SK-N-SH (cell line): ENCODE data around the gene LTB4R2. TPM values are rescaled to one million over a fixed set of nuclear protein-coding genes. Genes with fewer than 3 reads are reported as not detected.

ENCODE experiments used
- CTCF ChIA-PET: fragments of 300-600, 350-600 bp; formaldehyde crosslinking; extraction: SDS; loops from one replicate; lab custom pipeline; 2021; lab: Yijun Ruan, JAX
- POLR2A ChIA-PET: fragments of 350-600 bp; sonication (Branson Sonifier 250); formaldehyde crosslinking; extraction: SDS; loops from one replicate; lab custom pipeline; 2020; ENCODE audit warnings: antibody characterized with exemption, inconsistent platforms; lab: Yijun Ruan, JAX
- DNase-seq: peaks from one replicate; pipeline ENCODE4 v3.0.0; 2012
- H2AFZ ChIP-seq: fragments of 200-600 bp; sonication (generic); 2 replicates; pipeline ENCODE4 v1.8.1; 2016; ENCODE audit warnings: antibody characterized with exemption, mild to moderate bottlenecking, low read depth
- H3F3A ChIP-seq: fragments of 200-600 bp; sonication (generic); replicated peaks from 2 replicates; pipeline ENCODE3; 2016; ENCODE audit warnings: antibody characterized with exemption, mild to moderate bottlenecking; ENCODE audit not compliant: insufficient read depth
- H3K27ac ChIP-seq, 2 experiments: fragments of 200-500 bp in 1 of 2; fragments of 200-600 bp in 1 of 2; sonication (Bioruptor generic) in 1 of 2; sonication (generic), shearing (Covaris generic) in 1 of 2; 2 replicates each; pipeline versions ENCODE4 v1.5.1 to v1.6.1; 2014 to 2016; ENCODE audit warnings: low read depth in 2 of 2, inconsistent platforms in 1 of 2, low read length in 1 of 2, mild to moderate bottlenecking in 1 of 2, mixed read lengths in 1 of 2
- H3K27me3 ChIP-seq: fragments of 200-600 bp; sonication (generic), shearing (Covaris generic); 2 replicates; pipeline ENCODE4 v1.6.1; 2016; ENCODE audit warnings: mixed run types; ENCODE audit not compliant: insufficient read depth
- H3K36me3 ChIP-seq, 2 experiments: fragments of 200-500 bp in 1 of 2; fragments of 200-600 bp in 1 of 2; sonication (Bioruptor generic) in 1 of 2; sonication (generic) in 1 of 2; replicated peaks in 1 of 2; 2 replicates each; pipeline versions ENCODE3 to v1.5.1; 2014 to 2016; ENCODE audit warnings: low read length in 1 of 2, mild to moderate bottlenecking in 1 of 2; ENCODE audit not compliant: insufficient read depth in 2 of 2, control insufficient read depth in 1 of 2
- H3K4me1 ChIP-seq, 2 experiments: fragments of 200-500 bp in 1 of 2; fragments of 200-600 bp in 1 of 2; sonication (Bioruptor generic) in 1 of 2; sonication (generic), shearing (Covaris generic) in 1 of 2; 2 replicates each; pipeline versions ENCODE4 v1.5.1 to v1.6.1; 2014 to 2016; ENCODE audit warnings: low read depth in 1 of 2, low read length in 1 of 2, mixed run types in 1 of 2; ENCODE audit not compliant: insufficient read depth in 2 of 2, control insufficient read depth in 1 of 2
- H3K4me2 ChIP-seq: fragments of 200-600 bp; sonication (generic), shearing (Covaris generic); 2 replicates; pipeline ENCODE4 v1.6.1; 2017; ENCODE audit warnings: mixed run types
- H3K4me3 ChIP-seq, 2 experiments: fragments of 200-500 bp in 1 of 2; fragments of 200-600 bp in 1 of 2; sonication (Bioruptor generic) in 1 of 2; sonication (generic), shearing (Covaris generic) in 1 of 2; 2 replicates each; pipeline versions ENCODE4 v1.5.1 to v1.8.1; 2014 to 2016; ENCODE audit warnings: low read depth in 2 of 2, inconsistent platforms in 1 of 2, low read length in 1 of 2, mild to moderate bottlenecking in 1 of 2, mixed read lengths in 1 of 2, moderate library complexity in 1 of 2
- H3K79me2 ChIP-seq: fragments of 200-600 bp; sonication (generic); 2 replicates; pipeline ENCODE4 v1.8.1; 2017; ENCODE audit warnings: mild to moderate bottlenecking; ENCODE audit not compliant: insufficient read depth
- H3K9ac ChIP-seq: fragments of 200-600 bp; sonication (generic); 2 replicates; pipeline ENCODE4 v1.6.1; 2017; ENCODE audit warnings: mixed run types
- H3K9me2 ChIP-seq: fragments of 200-600 bp; sonication (generic); 2 replicates; pipeline ENCODE4 v1.6.1; 2017; ENCODE audit warnings: mixed run types
- H3K9me3 ChIP-seq: fragments of 200-600 bp; sonication (generic); 2 replicates; pipeline ENCODE4 v1.6.1; 2017; ENCODE audit warnings: mixed run types, mild to moderate bottlenecking, moderate library complexity
- H4K20me1 ChIP-seq: fragments of 200-600 bp; sonication (generic); 2 replicates; pipeline ENCODE4 v1.6.1; 2017; ENCODE audit warnings: mild to moderate bottlenecking, mixed run types; ENCODE audit not compliant: insufficient read depth
- CTCF ChIP-seq: fragments of 200-600 bp; sonication (generic); IDR thresholded peaks from 2 replicates; pipeline ENCODE4 v1.6.1; 2017; ENCODE audit warnings: antibody characterized with exemption, mild to moderate bottlenecking, moderate library complexity
- EP300 ChIP-seq, 2 experiments: IDR thresholded peaks; 2 replicates each; pipeline versions ENCODE4 v1.4.0 to v1.6.1; 2012; ENCODE audit warnings: borderline replicate concordance in 1 of 2, low read depth in 1 of 2, low read length in 1 of 2
- FOXJ3 ChIP-seq: sonication (generic); formaldehyde crosslinking; IDR thresholded peaks from 2 replicates; pipeline ENCODE4 v1.5.1; 2020; ENCODE audit warnings: mild to moderate bottlenecking, missing genetic modification reagents
- FOXM1 ChIP-seq: IDR thresholded peaks from 2 replicates; pipeline ENCODE4 v1.4.0; 2012; ENCODE audit warnings: low read depth, mild to moderate bottlenecking
- GATA2 ChIP-seq: sonication (generic); formaldehyde crosslinking; IDR thresholded peaks from 2 replicates; pipeline ENCODE4 v1.5.0; 2020; ENCODE audit warnings: mild to moderate bottlenecking, missing genetic modification reagents
- IRF3 ChIP-seq: fragments of 150-350 bp; IDR thresholded peaks from 2 replicates; pipeline ENCODE4 v1.6.1; 2016; ENCODE audit warnings: mild to moderate bottlenecking, low read depth, low read length
- JUND ChIP-seq: IDR thresholded peaks from 2 replicates; pipeline ENCODE4 v1.4.0; 2012
- NFIC ChIP-seq: IDR thresholded peaks from 2 replicates; pipeline ENCODE4 v1.4.0; 2012; ENCODE audit warnings: borderline replicate concordance
- NRF1 ChIP-seq: IDR thresholded peaks from 2 replicates; pipeline ENCODE4 v1.6.1; 2012; ENCODE audit warnings: low read depth, mild to moderate bottlenecking, low read length
- PBX3 ChIP-seq: IDR thresholded peaks from 2 replicates; pipeline ENCODE4; 2012
- RCOR1 ChIP-seq: fragments of 150-350 bp; IDR thresholded peaks from 2 replicates; pipeline ENCODE4 v1.6.1; 2017; ENCODE audit warnings: antibody characterized with exemption, low read length
- REST ChIP-seq: IDR thresholded peaks from 2 replicates; pipeline ENCODE4 v1.6.1; 2012; ENCODE audit warnings: mild to moderate bottlenecking, low read depth, low read length, moderate library complexity
- RXRA ChIP-seq: IDR thresholded peaks from 2 replicates; pipeline ENCODE4 v1.4.0; 2012; ENCODE audit warnings: low read depth, mild to moderate bottlenecking, borderline replicate concordance
- SIN3A ChIP-seq: IDR thresholded peaks from 2 replicates; pipeline ENCODE4 v1.6.1; 2012; ENCODE audit warnings: low read depth, mild to moderate bottlenecking, low read length, moderate library complexity, borderline replicate concordance
- TCF12 ChIP-seq: IDR thresholded peaks from 2 replicates; pipeline ENCODE4 v1.4.0; 2012
- USF2 ChIP-seq: fragments of 150-350 bp; IDR thresholded peaks from 2 replicates; pipeline ENCODE4 v1.6.1; 2017; ENCODE audit warnings: antibody characterized with exemption, low read length, low read depth, borderline replicate concordance
- YY1 ChIP-seq: IDR thresholded peaks from 2 replicates; pipeline ENCODE4 v1.4.0; 2012; ENCODE audit warnings: low read depth, mild to moderate bottlenecking
- ZBTB33 ChIP-seq: IDR thresholded peaks from 2 replicates; pipeline ENCODE4 v1.4.0; 2012; ENCODE audit warnings: low read depth, borderline replicate concordance
- WGBS: methylation state at CpG from one replicate; pipeline ENCODE4 v1.1.6; 2017; ENCODE audit warnings: low lambda C conversion rate; 5-methylcytosine and 5-hydroxymethylcytosine counted together
- polyA plus RNA-seq, 3 experiments: library from polyadenylated mRNA; depleted of rRNA; stranded (reverse); fragments of >200 nt; gene quantifications; 2 replicates each; pipeline ENCODE4 v1.2.3, GENCODE V29; 2012

LTB4R2 gene
- polyA plus RNA-seq, 1 of the 3 experiments (the other 2 are of a cell fraction) = 8.2 TPM

GRCh38 chr14:24291446-24292117, 18.4 kb upstream of the LTB4R2 start (continued):
- no peak for TF ChIP-seq CTCF
- no peak for TF ChIP-seq IRF3
- TF ChIP-seq FOXJ3 = no peak
- no peak for TF ChIP-seq FOXM1
- TF ChIP-seq JUND = no peak
- TF ChIP-seq GATA2 (CRISPR knock-in tag) = no peak
- no peak for TF ChIP-seq EP300 (IDR thresholded peaks at IDR 0.05; ENCODE audit: borderline replicate concordance in 1 of 2, low read depth in 1 of 2, low read length in 1 of 2)
- TF ChIP-seq, all 33 proteins: peak for 0

- no peak for DNase-seq
- no peak overlapping the region for H3K9ac ChIP-seq
- no peak overlapping the region for H3K27ac ChIP-seq
- POLR2A ChIA-PET = interaction anchor here (1.4 kb wide), 1 partner anchor 21 kb away, joined by 6 read pairs; the partner anchor contains the start of gene RABGGTA
- H3K79me2 ChIP-seq = no peaks in the 10 kb centered on the region
- H3K36me3 ChIP-seq = peaks cover 14 to 45% of the 10 kb centered on the region in 2 experiments
- H3K4me2 ChIP-seq = no peak overlapping the region
- H3K4me3 ChIP-seq = no peak overlapping the region
- no peaks in the 10 kb centered on the region for H3K9me3 ChIP-seq
- peaks cover 6% of the 10 kb centered on the region for H3F3A ChIP-seq
- H3K4me1 ChIP-seq = peaks cover 0 to 3% of the 10 kb centered on the region in 2 experiments; a peak in 2 of 4 replicates
- CTCF ChIA-PET = interaction anchor here (0.8 to 6.2 kb wide), 5 partner anchors 11 to 139 kb away, joined by 3 to 43 read pairs (median 18); partner anchors contain the start of genes CIDEB and TINF2
- no peak overlapping the region for H2AFZ ChIP-seq
- no peaks in the 10 kb centered on the region for H4K20me1 ChIP-seq
- WGBS = 86% methylated on average over 10 of the region's 11 CpGs
- H3K27me3 ChIP-seq = no peaks in the 10 kb centered on the region
- H3K9me2 ChIP-seq = no peaks in the 10 kb centered on the region
- TF ChIP-seq FOXJ3 (no peak), GATA2 (CRISPR knock-in tag) (no peak), NFIC (no peak), PBX3 (no peak), REST (no peak), SIN3A (no peak), TCF12 (no peak), RCOR1 (no peak), ZBTB33 (no peak), NRF1 (no peak), RXRA (no peak), USF2 (no peak), YY1 (no peak)
These were observed 17.7 kb upstream of the LTB4R2 start for GRCh38 chr14:24292118-24292807.
